Endothelial cell of umbilical vein (primary cell): Measurements from ENCODE around the gene FAM180A. TPM values are rescaled to one million over a fixed set of nuclear protein-coding genes. Genes with fewer than 3 reads are reported as not detected.

Experiments used
- BruUV-seq: library from RNA; stranded (reverse); fragments of 400-500 nt; replicated peaks from 2 replicates; lab custom pipeline; 2021; lab: Mats Ljungman, UMichigan
- CTCF ChIA-PET: fragments of 300-600, 350-600 bp; sonication (Branson Sonifier 250); formaldehyde crosslinking; loops from one replicate; lab custom pipeline; 2021; ENCODE audit warnings: antibody characterized with exemption, inconsistent platforms; lab: Charles Lee
- POLR2A ChIA-PET: fragments of 300-600, 350-600 bp; sonication (Branson Sonifier 250); formaldehyde crosslinking; loops from one replicate; lab custom pipeline; 2021; ENCODE audit warnings: antibody characterized with exemption, inconsistent platforms; lab: Charles Lee
- DNase-seq: peaks from one replicate; pipeline ENCODE4 v3.0.0-alpha.2; 2011; ENCODE audit warnings: low read depth, low spot score
- FAIRE-seq: peaks from 2 replicates; lab custom pipeline; 2011; peaks lifted over from hg19 to GRCh38; lab: Jason Lieb, UNC
- H2AFZ ChIP-seq: 2 replicates; pipeline ENCODE4 v1.6.0; 2012; ENCODE audit warnings: low read depth, low read length, control low read depth, inconsistent platforms
- H3K27ac ChIP-seq: 2 replicates; pipeline ENCODE4 v1.5.1; 2011; ENCODE audit warnings: low read depth, mild to moderate bottlenecking, control low read depth, low read length, moderate library complexity; ENCODE audit not compliant: insufficient read depth
- H3K27me3 ChIP-seq, 2 experiments: 2 replicates each; pipeline versions ENCODE4 v1.6.0 to v1.6.1; 2011; ENCODE audit warnings: low read length in 2 of 2, mixed read lengths in 1 of 2; ENCODE audit not compliant: control insufficient read depth in 2 of 2, insufficient read depth in 2 of 2
- H3K36me3 ChIP-seq, 2 experiments: 2 replicates in 1 of 2; 3 replicates in 1 of 2; pipeline ENCODE4 v1.5.1; 2011; ENCODE audit warnings: low read length in 2 of 2, mild to moderate bottlenecking in 1 of 2, moderate library complexity in 1 of 2; ENCODE audit not compliant: control insufficient read depth in 2 of 2, insufficient read depth in 2 of 2; ENCODE audit errors: extremely low read depth in 1 of 2
- H3K4me1 ChIP-seq: 3 replicates; pipeline ENCODE4 v1.5.1; 2011; ENCODE audit warnings: mild to moderate bottlenecking, low read length; ENCODE audit not compliant: control insufficient read depth, insufficient read depth; ENCODE audit errors: extremely low read depth
- H3K4me2 ChIP-seq: 2 replicates; pipeline ENCODE4 v1.6.1; 2011; ENCODE audit warnings: low read length, control low read depth, mixed read lengths; ENCODE audit not compliant: insufficient read depth
- H3K4me3 ChIP-seq, 3 experiments: fragments of 200-600 bp in 1 of 3; sonication (generic), shearing (Covaris generic) in 1 of 3; replicated peaks in 1 of 3; 2 replicates each; pipeline ENCODE4 v1.5.1; 2011 to 2016; ENCODE audit warnings: control low read depth in 3 of 3, low read length in 3 of 3, mild to moderate bottlenecking in 2 of 3, inconsistent platforms in 1 of 3, low read depth in 1 of 3, moderate library complexity in 1 of 3; ENCODE audit not compliant: insufficient read depth in 1 of 3
- H3K79me2 ChIP-seq: 2 replicates; pipeline ENCODE4 v1.6.0; 2012; ENCODE audit warnings: low read length, inconsistent platforms; ENCODE audit not compliant: control insufficient read depth, insufficient read depth
- H3K9ac ChIP-seq: replicated peaks from 2 replicates; pipeline ENCODE3; 2011; ENCODE audit warnings: low read length, control low read depth; ENCODE audit not compliant: insufficient read depth; ENCODE audit errors: extremely low read depth
- H3K9me1 ChIP-seq: replicated peaks from 3 replicates; pipeline ENCODE4 v1.6.0; 2011; ENCODE audit warnings: mild to moderate bottlenecking, low read length; ENCODE audit not compliant: control insufficient read depth, insufficient read depth; ENCODE audit errors: extremely low read depth
- H3K9me3 ChIP-seq: replicated peaks from 2 replicates; pipeline ENCODE4 v1.5.1; 2012; ENCODE audit warnings: low read length, inconsistent platforms; ENCODE audit not compliant: control insufficient read depth, insufficient read depth
- H4K20me1 ChIP-seq: replicated peaks from 2 replicates; pipeline ENCODE3; 2011; ENCODE audit warnings: mild to moderate bottlenecking, low read length; ENCODE audit not compliant: control insufficient read depth, insufficient read depth; ENCODE audit errors: extremely low read depth
- CTCF ChIP-seq, 2 donors: IDR thresholded peaks; 1 replicate in 1 of 2; 2 replicates in 1 of 2; pipeline ENCODE4 v1.5.1; 2011; ENCODE audit warnings: low read length in 2 of 2, mild to moderate bottlenecking in 2 of 2, moderate library complexity in 2 of 2, control low read depth in 1 of 2, inconsistent platforms in 1 of 2, low read depth in 1 of 2; ENCODE audit not compliant: insufficient read depth in 1 of 2; ENCODE audit errors: extremely low read depth in 1 of 2
- EZH2 ChIP-seq: IDR thresholded peaks from 2 replicates; pipeline ENCODE4 v1.6.1; 2012; ENCODE audit warnings: borderline replicate concordance, low read depth, mild to moderate bottlenecking, moderate library complexity, low read length, inconsistent platforms; ENCODE audit not compliant: severe bottlenecking
- FOS ChIP-seq: IDR thresholded peaks from 2 replicates; pipeline ENCODE4 v1.6.1; 2011; ENCODE audit warnings: mild to moderate bottlenecking, low read length, moderate library complexity, borderline replicate concordance; ENCODE audit not compliant: insufficient read depth
- GATA2 ChIP-seq: IDR thresholded peaks from 2 replicates; pipeline ENCODE4 v1.7.0; 2011; ENCODE audit warnings: low read depth, mild to moderate bottlenecking, moderate library complexity, mixed read lengths, low read length; ENCODE audit not compliant: insufficient read length, insufficient read depth
- JUN ChIP-seq: IDR thresholded peaks from 2 replicates; pipeline ENCODE4 v1.6.1; 2011; ENCODE audit warnings: borderline replicate concordance, low read depth; ENCODE audit not compliant: insufficient read length, insufficient read depth
- MAX ChIP-seq: IDR thresholded peaks from 2 replicates; pipeline ENCODE4 v1.6.1; 2011; ENCODE audit not compliant: insufficient read depth, insufficient read length
- MYC ChIP-seq: IDR thresholded peaks from one replicate; pipeline ENCODE4 v1.6.1; 2011; ENCODE audit warnings: mild to moderate bottlenecking, low read depth, low read length
- POLR2A ChIP-seq: IDR thresholded peaks from 2 replicates; pipeline ENCODE4 v1.6.1; 2012; ENCODE audit warnings: low read depth, mild to moderate bottlenecking, control low read depth, low read length
- POLR2AphosphoS5 ChIP-seq: IDR thresholded peaks from 2 replicates; pipeline ENCODE4 v1.6.1; 2012; ENCODE audit warnings: low read depth, mild to moderate bottlenecking, control low read depth, low read length, moderate library complexity; ENCODE audit not compliant: insufficient read depth
- dilution Hi-C: fragments of 300-500 bp; cut with MboI; formaldehyde crosslinking; loops from one replicate; pipeline ENCODE4 v1.15.0; 2019; ENCODE audit warnings: low sequenced_read_pairs; ENCODE audit not compliant: extremely low pct_ligation_motif_present
- intact Hi-C: fragments of 100-400 bp; cut with micrococcal nuclease; formaldehyde crosslinking; loops from one replicate; pipeline ENCODE4 v1.10.0; 2022
- polyA plus RNA-seq, 4 experiments: library from polyadenylated mRNA; depleted of rRNA in 3 of 4; stranded (reverse) in 3 of 4; unstranded in 1 of 4; fragments of >200 nt; gene quantifications; 2 replicates each; pipeline versions ENCODE4 v1.2.1 to v1.2.3, GENCODE V29; 2011 to 2012; ENCODE audit warnings: missing spikeins in 1 of 4
- total RNA-seq: library from RNA; stranded (reverse); gene quantifications from 2 replicates; pipeline ENCODE4 v1.2.3, GENCODE V29; 2021

FAM180A gene
- total and polyA plus RNA-seq, 2 donors (not counting 3 experiments of a cell fraction or from before 2014, with no cell fraction given), result not detected

GRCh38 chr7:135773464-135773863 is 24.9 kb upstream of the FAM180A start:
- Histone ChIP-seq H2AFZ (no peak overlapping the region), H3K4me1 (peaks cover 7% of the 10 kb centered on the region), H3K4me2 (no peak overlapping the region), H3K36me3 (no peaks in the 10 kb centered on the region), H3K9me1 (no peaks in the 10 kb centered on the region), H3K9me3 (no peaks in the 10 kb centered on the region), H3K79me2 (no peaks in the 10 kb centered on the region), H3K9ac (no peak overlapping the region), H3K4me3 (no peak overlapping the region), H3K27ac (peak overlapping the region; percentile 59), H3K27me3 (no peaks in the 10 kb centered on the region), H4K20me1 (no peaks in the 10 kb centered on the region)
- dilution Hi-C loops, result no loop called here
- ChIA-PET CTCF (interaction anchor here (1.0 to 1.7 kb wide), 3 partner anchors 15 to 100 kb away, joined by 3 to 5 read pairs (median 3); no protein-coding TSS in a partner anchor), POLR2A (no interaction called here)
- FAIRE-seq (no peak), DNase-seq (no peak)
- no peak for TF ChIP-seq POLR2A
- TF ChIP-seq JUN, result no peak
- no peak for TF ChIP-seq GATA2
- BruUV-seq, result no TSS peak
- intact Hi-C loops, result no loop called here

- dilution Hi-C loops, result no loop called here
- intact Hi-C loops, result no loop called here
- ChIA-PET CTCF (interaction anchor here (1.7 to 2.7 kb wide), 2 partner anchors 10 to 24 kb away, joined by 5 to 8 read pairs; no protein-coding TSS in a partner anchor), POLR2A (no interaction called here)
- Histone ChIP-seq H3K9ac (no peak overlapping the region), H3K4me1 (peaks cover 7% of the 10 kb centered on the region), H3K9me3 (no peaks in the 10 kb centered on the region), H3K36me3 (no peaks in the 10 kb centered on the region), H3K9me1 (no peaks in the 10 kb centered on the region), H3K4me3 (no peak overlapping the region), H3K79me2 (no peaks in the 10 kb centered on the region), H2AFZ (no peak overlapping the region), H3K4me2 (no peak overlapping the region), H4K20me1 (no peaks in the 10 kb centered on the region), H3K27me3 (peaks cover 0 to 2% of the 10 kb centered on the region in 2 experiments), H3K27ac (no peak overlapping the region)
- FAIRE-seq (no peak), DNase-seq (no peak)
- no TSS peak for BruUV-seq
- TF ChIP-seq CTCF (IDR thresholded peaks at IDR 0.05; ENCODE audit: extremely low read depth in 1 of 2, insufficient read depth in 1 of 2, low read depth in 1 of 2, low read length in 2 of 2) (no peak), MYC (no peak), FOS (no peak), GATA2 (no peak), JUN (no peak), POLR2AphosphoS5 (no peak), POLR2A (no peak), EZH2 (no peak), MAX (no peak)
These were observed 24.1 kb upstream of the FAM180A start for GRCh38 chr7:135772639-135773222.
